Measurements from ENCODE around the gene RLN2. TPM values are rescaled to one million over a fixed set of nuclear protein-coding genes. Genes with fewer than 3 reads are reported as not detected.
"Not testable (repeated sequence)": the region's sequence is repeated elsewhere in the genome, so short reads cannot be mapped to it uniquely, and the experiment has no call there.

The RLN2 gene, protein sequence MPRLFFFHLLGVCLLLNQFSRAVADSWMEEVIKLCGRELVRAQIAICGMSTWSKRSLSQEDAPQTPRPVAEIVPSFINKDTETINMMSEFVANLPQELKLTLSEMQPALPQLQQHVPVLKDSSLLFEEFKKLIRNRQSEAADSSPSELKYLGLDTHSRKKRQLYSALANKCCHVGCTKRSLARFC
- total RNA-seq (2021; ENCODE audit: unreplicated experiment) (not detected), Bru-seq, nascent RNA (percentile 19 among the genes with signal in this experiment), BruChase-seq, experiment 1, labeled RNA remaining after a 6-hour chase (percentile 32 among the genes with signal in this experiment), BruChase-seq, experiment 2, labeled RNA remaining after a 2-hour chase (percentile 19 among the genes with signal in this experiment)
- 0.05 TPM in 1 of 2 replicates, not detected in the other for polyA plus RNA-seq (2012)
- long read RNA-seq = 0 reads

- H3K9me3 ChIP-seq (ENCODE audit: control insufficient read depth in 1 of 2, insufficient read depth in 1 of 2, low read depth in 1 of 2, low read length in 2 of 2); H3K79me2 ChIP-seq (ENCODE audit: insufficient read depth, low read length); H3K4me1 ChIP-seq (ENCODE audit: control insufficient read depth in 1 of 2, insufficient read depth in 2 of 2, low read length in 2 of 2); intact Hi-C loops (cut with micrococcal nuclease); H4K20me1 ChIP-seq (ENCODE audit: insufficient read depth); BruUV-seq (replicated peaks); H3K36me3 ChIP-seq (ENCODE audit: control insufficient read depth in 1 of 2, insufficient read depth in 2 of 2, low read length in 2 of 2); CTCF ChIA-PET; H3K9ac ChIP-seq (ENCODE audit: low read length); H3K27ac ChIP-seq (ENCODE audit: low read depth, low read length); H2AFZ ChIP-seq (ENCODE audit: low read depth, low read length, poor library complexity, severe bottlenecking); DNase-seq (ENCODE audit: low read depth, low spot score); H3K27me3 ChIP-seq (ENCODE audit: insufficient read depth, low read length); H3K4me3 ChIP-seq (replicated peaks in 1 of 2; ENCODE audit: low read depth in 1 of 2, low read length in 2 of 2); H3K4me2 ChIP-seq (ENCODE audit: low read length); POLR2A ChIA-PET; H3K9me2 ChIP-seq (ENCODE audit: insufficient read depth); RAD21 ChIA-PET (ENCODE audit: low non-redundant PET in 1 of 2, low total read pairs in 2 of 2, uncharacterized antibody in 2 of 2, unreplicated experiment in 2 of 2): not testable (repeated sequence)
- peak; percentile 99 for ATAC-seq
These were observed at the start of gene RLN2 for GRCh38 chr9:5303840-5304795. TSS of gene RLN2 (minus strand) at chr9:5304716. CDS start at chr9:5304580, 136 bp downstream.

GRCh38 chr9:5354184-5354583 lies 49.7 kb upstream of the RLN2 start:
- Histone ChIP-seq H4K20me1 (ENCODE audit: insufficient read depth) (no peaks in the 10 kb centered on the region), H3K27ac (ENCODE audit: low read depth, low read length) (no peak overlapping the region), H3K4me3 (replicated peaks in 1 of 2; ENCODE audit: low read depth in 1 of 2, low read length in 2 of 2) (no peak overlapping the region), H3K4me1 (ENCODE audit: control insufficient read depth in 1 of 2, insufficient read depth in 2 of 2, low read length in 2 of 2) (no peaks in the 10 kb centered on the region), H3K9ac (ENCODE audit: low read length) (no peak overlapping the region), H3K9me3 (ENCODE audit: control insufficient read depth in 1 of 2, insufficient read depth in 1 of 2, low read depth in 1 of 2, low read length in 2 of 2) (no peaks in the 10 kb centered on the region), H3K79me2 (ENCODE audit: insufficient read depth, low read length) (no peaks in the 10 kb centered on the region), H2AFZ (ENCODE audit: low read depth, low read length, poor library complexity, severe bottlenecking) (no peak overlapping the region), H3K36me3 (ENCODE audit: control insufficient read depth in 1 of 2, insufficient read depth in 2 of 2, low read length in 2 of 2) (no peaks in the 10 kb centered on the region), H3K4me2 (ENCODE audit: low read length) (no peak overlapping the region), H3K27me3 (ENCODE audit: insufficient read depth, low read length) (no peaks in the 10 kb centered on the region), H3K9me2 (ENCODE audit: insufficient read depth) (no peaks in the 10 kb centered on the region)
- no peak for ATAC-seq
- ChIA-PET POLR2A (no interaction called here), RAD21 (ENCODE audit: low non-redundant PET in 1 of 2, low total read pairs in 2 of 2, uncharacterized antibody in 2 of 2, unreplicated experiment in 2 of 2) (no interaction called here), CTCF (no interaction called here)
- BruUV-seq (replicated peaks) = no TSS peak
- no peak for DNase-seq (ENCODE audit: low read depth, low spot score)
- TF ChIP-seq EZH2 (IDR thresholded peaks at IDR 0.05) = no peak
- no peak for TF ChIP-seq EZH2phosphoT487 (IDR thresholded peaks at IDR 0.05; ENCODE audit: borderline replicate concordance)
- TF ChIP-seq, protein P1, sequence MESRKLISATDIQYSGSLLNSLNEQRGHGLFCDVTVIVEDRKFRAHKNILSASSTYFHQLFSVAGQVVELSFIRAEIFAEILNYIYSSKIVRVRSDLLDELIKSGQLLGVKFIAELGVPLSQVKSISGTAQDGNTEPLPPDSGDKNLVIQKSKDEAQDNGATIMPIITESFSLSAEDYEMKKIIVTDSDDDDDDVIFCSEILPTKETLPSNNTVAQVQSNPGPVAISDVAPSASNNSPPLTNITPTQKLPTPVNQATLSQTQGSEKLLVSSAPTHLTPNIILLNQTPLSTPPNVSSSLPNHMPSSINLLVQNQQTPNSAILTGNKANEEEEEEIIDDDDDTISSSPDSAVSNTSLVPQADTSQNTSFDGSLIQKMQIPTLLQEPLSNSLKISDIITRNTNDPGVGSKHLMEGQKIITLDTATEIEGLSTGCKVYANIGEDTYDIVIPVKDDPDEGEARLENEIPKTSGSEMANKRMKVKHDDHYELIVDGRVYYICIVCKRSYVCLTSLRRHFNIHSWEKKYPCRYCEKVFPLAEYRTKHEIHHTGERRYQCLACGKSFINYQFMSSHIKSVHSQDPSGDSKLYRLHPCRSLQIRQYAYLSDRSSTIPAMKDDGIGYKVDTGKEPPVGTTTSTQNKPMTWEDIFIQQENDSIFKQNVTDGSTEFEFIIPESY (IDR thresholded peaks at IDR 0.05; ENCODE audit: extremely low read depth, insufficient replicate concordance, low read length) = no peak
- no peak for TF ChIP-seq SP1 (IDR thresholded peaks at IDR 0.05; ENCODE audit: low read depth)
- TF ChIP-seq JUND (IDR thresholded peaks at IDR 0.05) = no peak
- intact Hi-C loops (cut with micrococcal nuclease) = no loop called here

All from HCT116 (cell line).